Astrocyte (in vitro differentiated cells and primary cell): Measurements from ENCODE around the gene PTPRE. TPM values are rescaled to one million over a fixed set of nuclear protein-coding genes. Genes with fewer than 3 reads are reported as not detected.

ENCODE experiments used
- DNase-seq: peaks from one replicate; pipeline ENCODE4 v3.0.0-alpha.2; 2010; ENCODE audit warnings: low read depth
- FAIRE-seq: peaks from 2 replicates; lab custom pipeline; 2011; peaks lifted over from hg19 to GRCh38; lab: Jason Lieb, UNC
- H2AFZ ChIP-seq: 2 replicates; pipeline ENCODE4 v1.6.0; 2012; ENCODE audit warnings: low read depth, low read length, inconsistent platforms
- H3K27ac ChIP-seq: 2 replicates; pipeline ENCODE4 v1.5.1; 2011; ENCODE audit warnings: low read depth, low read length, inconsistent platforms
- H3K27me3 ChIP-seq: 2 replicates; pipeline ENCODE4 v1.6.0; 2011; ENCODE audit warnings: low read length, inconsistent platforms; ENCODE audit not compliant: insufficient read depth
- H3K36me3 ChIP-seq: 2 replicates; pipeline ENCODE4 v1.5.1; 2011; ENCODE audit warnings: low read length, inconsistent platforms; ENCODE audit not compliant: insufficient read depth
- H3K4me1 ChIP-seq: 2 replicates; pipeline ENCODE4 v1.5.1; 2011; ENCODE audit warnings: low read length, inconsistent platforms; ENCODE audit not compliant: insufficient read depth
- H3K4me2 ChIP-seq: 2 replicates; pipeline ENCODE4 v1.6.0; 2012; ENCODE audit warnings: low read length, inconsistent platforms
- H3K4me3 ChIP-seq: 2 replicates; pipeline ENCODE4 v1.5.1; 2011; ENCODE audit warnings: low read depth, mild to moderate bottlenecking, low read length, inconsistent platforms; ENCODE audit not compliant: insufficient read depth
- H3K79me2 ChIP-seq: 2 replicates; pipeline ENCODE4 v1.6.0; 2012; ENCODE audit warnings: mild to moderate bottlenecking, low read length, inconsistent platforms; ENCODE audit not compliant: insufficient read depth
- H3K9ac ChIP-seq: 2 replicates; pipeline ENCODE4 v1.6.0; 2012; ENCODE audit warnings: mild to moderate bottlenecking, low read length, inconsistent platforms
- H3K9me3 ChIP-seq: 2 replicates; pipeline ENCODE4 v1.5.1; 2012; ENCODE audit warnings: low read depth, mild to moderate bottlenecking, low read length, inconsistent platforms; ENCODE audit not compliant: insufficient read depth
- H4K20me1 ChIP-seq: 2 replicates; pipeline ENCODE4 v1.6.0; 2012; ENCODE audit warnings: low read length, inconsistent platforms; ENCODE audit not compliant: insufficient read depth
- H3K27ac Mint-ChIP-seq: one replicate; pipeline ENCODE4 v1.8.0; 2021; ENCODE audit warnings: mild to moderate bottlenecking, mixed read lengths; ENCODE audit not compliant: unreplicated experiment
- H3K27me3 Mint-ChIP-seq: one replicate; pipeline ENCODE4 v1.8.0; 2021; ENCODE audit warnings: low read depth, mixed read lengths; ENCODE audit not compliant: unreplicated experiment
- H3K36me3 Mint-ChIP-seq: one replicate; pipeline ENCODE4 v1.8.0; 2021; ENCODE audit warnings: low read depth, mixed read lengths; ENCODE audit not compliant: unreplicated experiment
- H3K4me1 Mint-ChIP-seq: one replicate; pipeline ENCODE4 v1.8.0; 2021; ENCODE audit warnings: low read depth, mixed read lengths; ENCODE audit not compliant: unreplicated experiment
- H3K4me3 Mint-ChIP-seq: one replicate; pipeline ENCODE4 v1.8.0; 2021; ENCODE audit warnings: mild to moderate bottlenecking, moderate library complexity, mixed read lengths; ENCODE audit not compliant: unreplicated experiment
- H3K9me3 Mint-ChIP-seq: one replicate; pipeline ENCODE4 v1.8.0; 2021; ENCODE audit warnings: mild to moderate bottlenecking, mixed read lengths; ENCODE audit not compliant: unreplicated experiment
- EZH2 ChIP-seq: IDR thresholded peaks from 2 replicates; pipeline ENCODE4 v1.6.1; 2012; ENCODE audit warnings: mild to moderate bottlenecking, low read length, inconsistent platforms; ENCODE audit not compliant: insufficient read depth
- total RNA-seq: library from RNA; stranded (reverse); gene quantifications from 2 replicates; pipeline ENCODE4 v1.2.1, GENCODE V29; 2021
- TF ChIP-seq, protein P1 (sequence below): IDR thresholded peaks from 2 replicates; pipeline ENCODE4 v1.5.1; 2011; ENCODE audit warnings: low read depth, mild to moderate bottlenecking, inconsistent platforms, low read length, moderate library complexity; ENCODE audit not compliant: insufficient read depth

PTPRE gene
- total RNA-seq, 1 donor from 2014 or later = 14.1 TPM

DNA sequence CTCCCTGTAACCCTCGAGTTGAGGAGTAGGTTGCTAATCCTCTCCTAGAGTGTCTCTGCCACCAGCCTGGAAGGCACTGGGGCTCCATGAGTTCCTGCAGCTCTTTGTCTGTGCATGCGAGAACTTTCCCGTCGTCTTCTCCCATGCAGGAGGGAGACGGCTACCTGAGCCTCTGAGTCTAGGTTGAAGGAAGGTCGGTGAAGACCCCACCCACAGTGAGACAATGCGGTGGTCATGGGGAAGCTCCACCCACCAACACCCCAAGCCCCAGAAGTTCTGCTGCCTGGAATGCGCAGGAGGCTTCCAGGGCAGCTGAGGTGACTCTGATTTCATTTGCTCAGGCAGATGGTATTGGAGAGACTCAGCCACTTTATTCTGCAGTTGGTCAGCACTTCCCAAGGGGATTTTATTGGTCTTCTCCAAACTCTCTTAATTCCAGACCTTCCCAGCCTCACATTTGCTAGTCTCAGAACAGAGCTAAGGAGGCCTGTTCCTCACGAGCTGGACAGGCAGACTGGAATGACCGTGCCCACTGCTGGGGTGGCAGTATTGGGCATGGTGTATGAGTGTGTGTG lies 36.5 kb downstream of the PTPRE start:
- H3K4me3 Mint-ChIP-seq = no peak overlapping the region

DNA sequence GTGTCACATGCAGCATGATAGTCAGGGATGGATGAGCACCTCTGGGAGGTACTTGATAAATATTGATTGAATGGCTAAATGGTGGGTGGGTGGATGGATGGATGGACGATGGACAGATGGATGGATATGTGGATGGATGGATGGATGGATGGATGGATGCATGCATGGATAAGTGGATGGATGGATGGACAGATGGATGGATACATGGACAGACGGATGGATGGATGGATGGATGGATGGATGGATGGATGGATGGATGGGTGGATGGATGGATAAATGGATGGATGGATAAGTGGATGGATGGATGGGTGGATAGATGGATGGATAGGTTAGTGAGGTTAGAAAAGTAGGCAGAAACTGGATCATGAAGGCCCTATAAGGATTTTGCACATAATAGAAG lies 37.4 kb downstream of the PTPRE start:
- no peaks in the 10 kb centered on the region for H3K27me3 ChIP-seq
- H3K9ac ChIP-seq = no peak overlapping the region
- H3K4me1 ChIP-seq = peaks cover 5% of the 10 kb centered on the region
- H3K4me2 ChIP-seq = no peak overlapping the region
- no peak overlapping the region for H3K27ac Mint-ChIP-seq
- peaks cover 30% of the 10 kb centered on the region for H3K4me1 Mint-ChIP-seq
- DNase-seq (no peak), FAIRE-seq (no peak)
- no peaks in the 10 kb centered on the region for H3K9me3 ChIP-seq
- no peak overlapping the region for H3K4me3 Mint-ChIP-seq
- peaks cover 8% of the 10 kb centered on the region for H3K27me3 Mint-ChIP-seq
- H3K36me3 Mint-ChIP-seq = peaks cover 3% of the 10 kb centered on the region
- no peaks in the 10 kb centered on the region for H3K36me3 ChIP-seq
- H4K20me1 ChIP-seq = peaks cover 19% of the 10 kb centered on the region
- no peaks in the 10 kb centered on the region for H3K9me3 Mint-ChIP-seq
- no peak overlapping the region for H3K27ac ChIP-seq
- H3K79me2 ChIP-seq = no peaks in the 10 kb centered on the region
- TF ChIP-seq EZH2 = no peak
- TF ChIP-seq, protein P1, sequence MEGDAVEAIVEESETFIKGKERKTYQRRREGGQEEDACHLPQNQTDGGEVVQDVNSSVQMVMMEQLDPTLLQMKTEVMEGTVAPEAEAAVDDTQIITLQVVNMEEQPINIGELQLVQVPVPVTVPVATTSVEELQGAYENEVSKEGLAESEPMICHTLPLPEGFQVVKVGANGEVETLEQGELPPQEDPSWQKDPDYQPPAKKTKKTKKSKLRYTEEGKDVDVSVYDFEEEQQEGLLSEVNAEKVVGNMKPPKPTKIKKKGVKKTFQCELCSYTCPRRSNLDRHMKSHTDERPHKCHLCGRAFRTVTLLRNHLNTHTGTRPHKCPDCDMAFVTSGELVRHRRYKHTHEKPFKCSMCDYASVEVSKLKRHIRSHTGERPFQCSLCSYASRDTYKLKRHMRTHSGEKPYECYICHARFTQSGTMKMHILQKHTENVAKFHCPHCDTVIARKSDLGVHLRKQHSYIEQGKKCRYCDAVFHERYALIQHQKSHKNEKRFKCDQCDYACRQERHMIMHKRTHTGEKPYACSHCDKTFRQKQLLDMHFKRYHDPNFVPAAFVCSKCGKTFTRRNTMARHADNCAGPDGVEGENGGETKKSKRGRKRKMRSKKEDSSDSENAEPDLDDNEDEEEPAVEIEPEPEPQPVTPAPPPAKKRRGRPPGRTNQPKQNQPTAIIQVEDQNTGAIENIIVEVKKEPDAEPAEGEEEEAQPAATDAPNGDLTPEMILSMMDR = no peak
- no peak overlapping the region for H2AFZ ChIP-seq
- no peak overlapping the region for H3K4me3 ChIP-seq

More for the DNA sequence above, 36.5 kb downstream of the PTPRE start:
- H3K79me2 ChIP-seq = no peaks in the 10 kb centered on the region
- H2AFZ ChIP-seq = no peak overlapping the region
- no peak overlapping the region for H3K4me2 ChIP-seq
- H3K4me1 ChIP-seq = peaks cover 5% of the 10 kb centered on the region
- H3K27ac ChIP-seq = no peak overlapping the region
- peaks cover 19% of the 10 kb centered on the region for H4K20me1 ChIP-seq
- peaks cover 8% of the 10 kb centered on the region for H3K27me3 Mint-ChIP-seq
- peaks cover 3% of the 10 kb centered on the region for H3K36me3 Mint-ChIP-seq
- no peak overlapping the region for H3K27ac Mint-ChIP-seq
- FAIRE-seq (no peak), DNase-seq (no peak)
- TF ChIP-seq, protein P1 = no peak
- TF ChIP-seq EZH2 = no peak
- H3K9ac ChIP-seq = no peak overlapping the region
- H3K9me3 ChIP-seq = no peaks in the 10 kb centered on the region
- H3K27me3 ChIP-seq = no peaks in the 10 kb centered on the region
- H3K4me1 Mint-ChIP-seq = peaks cover 31% of the 10 kb centered on the region
- no peaks in the 10 kb centered on the region for H3K36me3 ChIP-seq
- no peaks in the 10 kb centered on the region for H3K9me3 Mint-ChIP-seq
- H3K4me3 ChIP-seq = no peak overlapping the region

DNA sequence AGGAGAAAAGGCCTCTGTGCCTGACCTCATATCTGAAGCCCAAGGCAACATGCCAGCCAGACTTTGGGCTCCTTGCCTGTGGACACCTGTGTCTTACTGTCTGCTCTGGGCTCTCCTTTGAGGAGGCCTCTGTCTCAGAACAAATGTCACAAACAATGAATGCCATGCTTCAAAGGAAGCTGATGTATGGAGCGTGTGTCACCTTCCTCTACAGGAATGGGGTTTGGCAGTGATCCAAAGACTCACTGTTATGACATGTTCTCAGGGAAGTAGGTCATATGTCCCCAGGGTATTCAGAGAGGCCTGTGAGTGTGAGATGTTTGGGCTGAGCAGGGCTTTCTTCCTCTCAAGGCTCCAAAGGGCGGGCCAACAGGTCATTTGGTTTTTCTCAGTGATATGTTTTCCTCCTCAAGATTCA lies 38.4 kb downstream of the PTPRE start:
- H3K36me3 ChIP-seq = no peaks in the 10 kb centered on the region
- no peak overlapping the region for H3K4me3 ChIP-seq
- H3K27me3 Mint-ChIP-seq = no peaks in the 10 kb centered on the region
- peaks cover 17% of the 10 kb centered on the region for H4K20me1 ChIP-seq
- DNase-seq = no peak
- H3K4me3 Mint-ChIP-seq = no peak overlapping the region
- no peak overlapping the region for H3K27ac Mint-ChIP-seq
- no peaks in the 10 kb centered on the region for H3K79me2 ChIP-seq
- no peaks in the 10 kb centered on the region for H3K9me3 Mint-ChIP-seq
- no peaks in the 10 kb centered on the region for H3K9me3 ChIP-seq
- peaks cover 5% of the 10 kb centered on the region for H3K4me1 ChIP-seq
- H3K4me2 ChIP-seq = peak overlapping the region; percentile 6
- TF ChIP-seq, protein P1 = no peak
- TF ChIP-seq EZH2 = no peak
- peaks cover 30% of the 10 kb centered on the region for H3K4me1 Mint-ChIP-seq
- H3K27me3 ChIP-seq = no peaks in the 10 kb centered on the region
- no peak overlapping the region for H3K9ac ChIP-seq
- H3K27ac ChIP-seq = no peak overlapping the region
- no peak overlapping the region for H2AFZ ChIP-seq
- FAIRE-seq = no peak
- peaks cover 7% of the 10 kb centered on the region for H3K36me3 Mint-ChIP-seq
